Smooth muscle cell (in vitro differentiated cells): Measurements from ENCODE around the gene APPL2. TPM values are rescaled to one million over a fixed set of nuclear protein-coding genes. Genes with fewer than 3 reads are reported as not detected.

Source experiments
- DNase-seq: peaks from one replicate; lab custom pipeline; 2025; ENCODE audit not compliant: unreplicated experiment; lab: John Stamatoyannopoulos, UW
- H2AFZ ChIP-seq: fragments of 200-600 bp; sonication (generic); 2 replicates; pipeline ENCODE4 v1.6.0; 2016; ENCODE audit warnings: antibody characterized with exemption, low read depth, mild to moderate bottlenecking
- H3F3A ChIP-seq: fragments of 200-600 bp; sonication (generic); 2 replicates; pipeline ENCODE4 v1.6.0; 2017; ENCODE audit warnings: antibody characterized with exemption, low read depth
- H3K27ac ChIP-seq: fragments of 200-600 bp; sonication (generic); 2 replicates; pipeline ENCODE4 v1.5.1; 2016; ENCODE audit warnings: low read depth, mild to moderate bottlenecking
- H3K27me3 ChIP-seq: fragments of 200-600 bp; sonication (generic); 2 replicates; pipeline ENCODE4 v1.6.1; 2016; ENCODE audit warnings: low read depth, mild to moderate bottlenecking
- H3K36me3 ChIP-seq: fragments of 200-600 bp; sonication (generic); 2 replicates; pipeline ENCODE4 v1.5.1; 2016; ENCODE audit warnings: low read depth
- H3K4me1 ChIP-seq: fragments of 200-600 bp; sonication (generic); 2 replicates; pipeline ENCODE4 v1.5.1; 2016; ENCODE audit warnings: low read depth
- H3K4me2 ChIP-seq: fragments of 200-600 bp; sonication (generic); 2 replicates; pipeline ENCODE4 v1.6.0; 2016; ENCODE audit warnings: mild to moderate bottlenecking
- H3K4me3 ChIP-seq: fragments of 200-600 bp; sonication (generic); 2 replicates; pipeline ENCODE4 v1.5.1; 2016; ENCODE audit warnings: mild to moderate bottlenecking
- H3K79me2 ChIP-seq: fragments of 200-600 bp; sonication (generic); 2 replicates; pipeline ENCODE4 v1.6.0; 2016; ENCODE audit warnings: low read depth, mild to moderate bottlenecking
- H3K9ac ChIP-seq: fragments of 200-600 bp; sonication (generic); 2 replicates; pipeline ENCODE4 v1.6.0; 2016; ENCODE audit warnings: low read depth
- H3K9me3 ChIP-seq: fragments of 200-600 bp; sonication (generic); replicated peaks from 2 replicates; pipeline ENCODE4 v1.5.1; 2016; ENCODE audit warnings: low read depth
- H4K20me1 ChIP-seq: fragments of 200-600 bp; sonication (generic); 2 replicates; pipeline ENCODE4 v1.6.0; 2016; ENCODE audit warnings: low read depth
- CTCF ChIP-seq: fragments of 200-600 bp; sonication (generic); IDR thresholded peaks from 2 replicates; pipeline ENCODE4 v1.5.1; 2017; ENCODE audit warnings: borderline replicate concordance, mild to moderate bottlenecking, antibody characterized with exemption; ENCODE audit not compliant: insufficient read depth, poor library complexity, severe bottlenecking
- WGBS: methylation state at CpG from one replicate; pipeline ENCODE4 v1.1.7; 2016; ENCODE audit warnings: low lambda C conversion rate; 5-methylcytosine and 5-hydroxymethylcytosine counted together
- polyA plus RNA-seq: library from polyadenylated mRNA; unstranded; fragments of >200 nt; fragmentation: Nextera tagmentation; extraction: Ambion mirVana; gene quantifications from 2 replicates; pipeline ENCODE4 v1.2.1, GENCODE V29; 2016
- total RNA-seq: library from RNA; depleted of rRNA; stranded (reverse); fragments of >200 nt; gene quantifications from 2 replicates; pipeline ENCODE4 v1.2.3, GENCODE V29; 2014

APPL2 gene
- total RNA-seq (19.8 and 32.8 TPM in 2 replicates), polyA plus RNA-seq (17.7 and 22.4 TPM in 2 replicates)

GRCh38 chr12:105235732-105236476, at the start of gene APPL2:
TSS of gene APPL2 (minus strand) at chr12:105236174. CDS start at chr12:105236012, 162 bp downstream.
- peak; percentile 80 for DNase-seq
- H3K27me3 ChIP-seq, result no peaks in the 10 kb centered on the region
- peak; percentile 30 for TF ChIP-seq CTCF
- peaks cover 46% of the 10 kb centered on the region for H3K79me2 ChIP-seq
- no peaks in the 10 kb centered on the region for H3K9me3 ChIP-seq
- peaks cover 11% of the 10 kb centered on the region for H3F3A ChIP-seq
- WGBS, result under 1% methylated on average over 73 of the region's 80 CpGs
- H4K20me1 ChIP-seq, result peaks cover 13% of the 10 kb centered on the region
- H3K9ac ChIP-seq, result peak within 1 kb of the TSS; percentile 92
- H3K4me1 ChIP-seq, result peaks cover 26% of the 10 kb centered on the region
- no peaks in the 10 kb centered on the region for H3K36me3 ChIP-seq
- peak within 1 kb of the TSS; percentile 96 for H3K4me3 ChIP-seq
- H3K27ac ChIP-seq, result peak within 1 kb of the TSS; percentile 98
- peak within 1 kb of the TSS; percentile 90 for H2AFZ ChIP-seq
- peak within 1 kb of the TSS; percentile 92 for H3K4me2 ChIP-seq

GRCh38 chr12:105285378-105285777, 49.4 kb upstream of the APPL2 start:
- Histone ChIP-seq H3K4me1 (no peaks in the 10 kb centered on the region), H3K9me3 (no peaks in the 10 kb centered on the region), H2AFZ (no peak overlapping the region), H3K79me2 (no peaks in the 10 kb centered on the region), H4K20me1 (no peaks in the 10 kb centered on the region), H3K4me2 (no peak overlapping the region), H3K4me3 (no peak overlapping the region), H3F3A (no peaks in the 10 kb centered on the region), H3K36me3 (no peaks in the 10 kb centered on the region), H3K9ac (no peak overlapping the region), H3K27me3 (peaks cover 4% of the 10 kb centered on the region), H3K27ac (no peak overlapping the region)
- 89% methylated on average over 1 of the region's 1 CpG for WGBS
- no peak for TF ChIP-seq CTCF
- DNase-seq, result no peak

GRCh38 chr12:105281694-105282049, 45.7 kb upstream of the APPL2 start:
- Histone ChIP-seq H3K79me2 (no peaks in the 10 kb centered on the region), H3K4me3 (no peak overlapping the region), H3F3A (no peaks in the 10 kb centered on the region), H4K20me1 (no peaks in the 10 kb centered on the region), H3K4me2 (no peak overlapping the region), H3K9ac (no peak overlapping the region), H3K36me3 (no peaks in the 10 kb centered on the region), H3K27ac (no peak overlapping the region), H3K9me3 (no peaks in the 10 kb centered on the region), H2AFZ (no peak overlapping the region), H3K27me3 (peaks cover 4% of the 10 kb centered on the region), H3K4me1 (no peaks in the 10 kb centered on the region)
- DNase-seq, result no peak
- TF ChIP-seq CTCF, result no peak
- WGBS, result 96% methylated on average over 1 of the region's 1 CpG
